SU-DHL-6 (cell line): ENCODE results near the gene CROCC.

ENCODE experiments used
- H2AFZ ChIP-seq: fragments of 200-600 bp; sonication (generic); 2 replicates; pipeline ENCODE4 v1.6.1; 2014; ENCODE audit warnings: low read depth, mild to moderate bottlenecking, moderate library complexity, mixed read lengths, antibody characterized with exemption, low read length; ENCODE audit not compliant: severe bottlenecking
- H3F3A ChIP-seq: fragments of 200-600 bp; shearing (Covaris generic); 2 replicates; pipeline ENCODE4 v1.6.0; 2016; ENCODE audit warnings: antibody characterized with exemption, mild to moderate bottlenecking; ENCODE audit not compliant: insufficient read depth
- H3K27ac ChIP-seq: fragments of 200-600 bp; sonication (generic); 2 replicates; pipeline ENCODE4 v1.5.1; 2016; ENCODE audit warnings: low read depth, mild to moderate bottlenecking, low read length, moderate library complexity, mixed read lengths
- H3K27me3 ChIP-seq: fragments of 200-600 bp; sonication (generic), shearing (Covaris generic); 2 replicates; pipeline ENCODE4 v1.6.0; 2014; ENCODE audit warnings: mild to moderate bottlenecking, low read length
- H3K36me3 ChIP-seq: fragments of 200-600 bp; sonication (generic); 2 replicates; pipeline ENCODE4 v1.6.1; 2014; ENCODE audit warnings: mild to moderate bottlenecking, low read length, mixed read lengths
- H3K4me2 ChIP-seq: fragments of 300-600, 200-600 bp; shearing (Covaris generic), sonication (generic); 2 replicates; pipeline ENCODE4 v1.6.0; 2014; ENCODE audit warnings: low read length, low read depth, mild to moderate bottlenecking; ENCODE audit not compliant: poor library complexity, severe bottlenecking
- H3K4me3 ChIP-seq: fragments of 200-600 bp; sonication (generic); 2 replicates; pipeline ENCODE4 v1.5.1; 2014; ENCODE audit warnings: antibody characterized with exemption, low read length, mild to moderate bottlenecking, mixed read lengths; ENCODE audit not compliant: insufficient read depth, poor library complexity, severe bottlenecking
- H3K79me2 ChIP-seq: fragments of 200-600 bp; sonication (generic); 2 replicates; pipeline ENCODE4 v1.6.1; 2014; ENCODE audit warnings: mild to moderate bottlenecking, low read length, moderate library complexity; ENCODE audit not compliant: insufficient read depth
- H3K9ac ChIP-seq: fragments of 200-600 bp; sonication (generic); 2 replicates; pipeline ENCODE4 v1.7.0; 2014; ENCODE audit warnings: mild to moderate bottlenecking, low read length
- H3K9me2 ChIP-seq: fragments of 200-600 bp; sonication (generic); replicated peaks from 2 replicates; pipeline ENCODE4 v1.6.1; 2014; ENCODE audit warnings: low read length; ENCODE audit not compliant: insufficient read depth
- H3K9me3 ChIP-seq: fragments of 200-600 bp; sonication (generic); 2 replicates; pipeline ENCODE4 v1.6.1; 2014; ENCODE audit warnings: low read length, mixed read lengths; ENCODE audit not compliant: insufficient read depth
- H4K20me1 ChIP-seq: fragments of 200-600 bp; sonication (generic); 2 replicates; pipeline ENCODE4 v1.6.1; 2014; ENCODE audit warnings: low read depth, mild to moderate bottlenecking, antibody characterized with exemption, low read length, moderate library complexity, mixed read lengths
- EZH2phosphoT487 ChIP-seq: fragments of 200-600 bp; sonication (generic), shearing (Covaris generic); conservative IDR thresholded peaks from 2 replicates; pipeline ENCODE4 v1.6.1; 2018; ENCODE audit warnings: mild to moderate bottlenecking, antibody characterized with exemption, low read length, moderate library complexity, mixed read lengths
- TF ChIP-seq, protein P1 (sequence below): fragments of 200-600 bp; sonication (generic); IDR thresholded peaks from one replicate; pipeline ENCODE4 v1.5.1; 2017; ENCODE audit warnings: antibody characterized with exemption, mild to moderate bottlenecking, low read length, moderate library complexity; ENCODE audit not compliant: insufficient read depth, poor library complexity, severe bottlenecking

Gene CROCC

DNA sequence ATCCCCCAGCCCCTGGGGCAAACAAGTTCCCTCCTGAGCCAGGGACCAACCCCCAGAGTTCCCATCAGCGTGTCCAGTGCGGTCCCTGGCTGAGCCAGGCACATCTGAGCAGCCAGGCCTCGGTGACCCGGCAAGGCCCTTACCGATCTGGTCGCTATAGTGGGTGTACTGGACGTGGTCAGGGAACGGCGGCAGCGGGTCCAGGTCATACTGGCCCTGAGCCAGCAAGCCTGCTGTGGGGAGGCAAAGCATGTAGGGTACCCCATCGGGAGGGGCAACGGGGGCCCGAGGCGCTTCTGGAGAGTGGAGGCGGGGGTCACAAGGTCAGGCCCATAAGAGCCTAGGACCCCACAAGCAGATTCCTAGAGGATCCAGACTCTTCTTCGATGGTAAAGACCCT, 55.2 kb downstream of the CROCC start:
- no peaks in the 10 kb centered on the region for H3K9me3 ChIP-seq
- no peak overlapping the region for H2AFZ ChIP-seq
- no peak overlapping the region for H3K4me2 ChIP-seq
- TF ChIP-seq EZH2phosphoT487 = no peak
- TF ChIP-seq, protein P1, sequence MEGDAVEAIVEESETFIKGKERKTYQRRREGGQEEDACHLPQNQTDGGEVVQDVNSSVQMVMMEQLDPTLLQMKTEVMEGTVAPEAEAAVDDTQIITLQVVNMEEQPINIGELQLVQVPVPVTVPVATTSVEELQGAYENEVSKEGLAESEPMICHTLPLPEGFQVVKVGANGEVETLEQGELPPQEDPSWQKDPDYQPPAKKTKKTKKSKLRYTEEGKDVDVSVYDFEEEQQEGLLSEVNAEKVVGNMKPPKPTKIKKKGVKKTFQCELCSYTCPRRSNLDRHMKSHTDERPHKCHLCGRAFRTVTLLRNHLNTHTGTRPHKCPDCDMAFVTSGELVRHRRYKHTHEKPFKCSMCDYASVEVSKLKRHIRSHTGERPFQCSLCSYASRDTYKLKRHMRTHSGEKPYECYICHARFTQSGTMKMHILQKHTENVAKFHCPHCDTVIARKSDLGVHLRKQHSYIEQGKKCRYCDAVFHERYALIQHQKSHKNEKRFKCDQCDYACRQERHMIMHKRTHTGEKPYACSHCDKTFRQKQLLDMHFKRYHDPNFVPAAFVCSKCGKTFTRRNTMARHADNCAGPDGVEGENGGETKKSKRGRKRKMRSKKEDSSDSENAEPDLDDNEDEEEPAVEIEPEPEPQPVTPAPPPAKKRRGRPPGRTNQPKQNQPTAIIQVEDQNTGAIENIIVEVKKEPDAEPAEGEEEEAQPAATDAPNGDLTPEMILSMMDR = no peak
- no peaks in the 10 kb centered on the region for H4K20me1 ChIP-seq
- H3K36me3 ChIP-seq = no peaks in the 10 kb centered on the region
- H3K27ac ChIP-seq = no peak overlapping the region
- no peaks in the 10 kb centered on the region for H3F3A ChIP-seq
- no peaks in the 10 kb centered on the region for H3K79me2 ChIP-seq
- no peaks in the 10 kb centered on the region for H3K9me2 ChIP-seq
- H3K4me3 ChIP-seq = no peak overlapping the region
- no peak overlapping the region for H3K9ac ChIP-seq
- H3K27me3 ChIP-seq = no peaks in the 10 kb centered on the region

DNA sequence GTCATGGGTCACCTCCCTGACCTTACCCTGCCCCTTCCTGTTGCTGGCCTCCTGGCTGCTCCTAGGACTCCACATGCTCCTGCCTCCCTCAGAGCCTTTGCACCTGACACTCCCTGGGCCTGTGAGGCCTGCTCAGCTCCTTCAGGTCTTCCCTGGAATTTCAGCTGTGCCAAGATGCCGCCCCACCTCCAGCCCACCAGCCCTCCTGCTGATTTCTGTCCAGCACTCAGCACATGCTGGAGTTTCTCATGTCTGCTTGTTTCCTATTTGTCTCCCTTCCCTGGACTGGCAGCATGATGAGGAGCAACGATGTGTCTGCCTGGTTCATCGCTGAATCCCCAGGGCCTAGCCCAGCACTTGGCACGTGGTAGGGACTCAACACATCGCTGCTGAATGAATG, 55.6 kb downstream of the CROCC start:
- no peaks in the 10 kb centered on the region for H3K79me2 ChIP-seq
- H3K9me2 ChIP-seq = no peaks in the 10 kb centered on the region
- H4K20me1 ChIP-seq = no peaks in the 10 kb centered on the region
- H3F3A ChIP-seq = no peaks in the 10 kb centered on the region
- no peak overlapping the region for H3K4me3 ChIP-seq
- no peak for TF ChIP-seq EZH2phosphoT487
- TF ChIP-seq, protein P1 = no peak
- H3K36me3 ChIP-seq = no peaks in the 10 kb centered on the region
- no peaks in the 10 kb centered on the region for H3K27me3 ChIP-seq
- H3K27ac ChIP-seq = no peak overlapping the region
- no peak overlapping the region for H2AFZ ChIP-seq
- no peak overlapping the region for H3K9ac ChIP-seq
- no peak overlapping the region for H3K4me2 ChIP-seq
- H3K9me3 ChIP-seq = no peaks in the 10 kb centered on the region

DNA sequence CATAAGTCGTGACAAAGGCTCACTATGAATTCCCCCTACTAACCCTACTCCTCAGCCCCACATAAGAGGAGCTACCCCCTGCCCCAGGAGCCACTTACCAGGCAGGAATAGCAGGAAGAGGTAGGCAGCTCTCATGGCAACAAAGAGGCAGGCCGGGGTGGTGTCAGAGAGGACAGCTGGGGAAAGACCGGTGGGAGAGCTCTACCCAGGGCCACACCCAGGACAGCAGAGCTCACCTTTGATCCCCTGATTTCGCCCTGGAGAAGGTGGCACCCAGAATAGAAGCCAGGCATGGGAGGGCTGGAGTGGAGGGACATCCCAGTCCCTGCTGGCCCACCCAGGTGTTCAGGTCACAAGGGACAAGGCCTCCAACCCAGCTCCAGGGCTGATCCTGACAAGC, 56.4 kb downstream of the CROCC start:
- Histone ChIP-seq H3F3A (no peaks in the 10 kb centered on the region), H3K27ac (no peak overlapping the region), H3K4me2 (no peak overlapping the region), H3K79me2 (no peaks in the 10 kb centered on the region), H4K20me1 (no peaks in the 10 kb centered on the region), H3K4me3 (no peak overlapping the region), H3K9ac (no peak overlapping the region), H3K36me3 (no peaks in the 10 kb centered on the region), H3K9me2 (no peaks in the 10 kb centered on the region), H3K9me3 (no peaks in the 10 kb centered on the region), H3K27me3 (no peaks in the 10 kb centered on the region), H2AFZ (no peak overlapping the region)
- TF ChIP-seq, protein P1 = no peak
- no peak for TF ChIP-seq EZH2phosphoT487
